Astrocyte of the cerebellum (primary cell): ENCODE measurements around the gene ARHGEF6.

Experiments
- DNase-seq: peaks from one replicate; pipeline ENCODE4 v3.0.0-alpha.2; 2011; ENCODE audit warnings: low read depth
- H3K4me3 ChIP-seq: 2 replicates; pipeline ENCODE4 v1.5.1; 2011; ENCODE audit warnings: mild to moderate bottlenecking, low read depth, low read length, moderate library complexity
- in situ Hi-C: cut with HindIII; loops from 2 replicates; pipeline ENCODE4 v1.10.0; 2017; ENCODE audit warnings: low sequenced_read_pairs
- TF ChIP-seq, protein P1 (sequence below): IDR thresholded peaks from 2 replicates; pipeline ENCODE4 v1.5.1; 2012; ENCODE audit warnings: low read length, low read depth, moderate library complexity, mild to moderate bottlenecking; ENCODE audit errors: missing control alignments

ARHGEF6 gene

DNA sequence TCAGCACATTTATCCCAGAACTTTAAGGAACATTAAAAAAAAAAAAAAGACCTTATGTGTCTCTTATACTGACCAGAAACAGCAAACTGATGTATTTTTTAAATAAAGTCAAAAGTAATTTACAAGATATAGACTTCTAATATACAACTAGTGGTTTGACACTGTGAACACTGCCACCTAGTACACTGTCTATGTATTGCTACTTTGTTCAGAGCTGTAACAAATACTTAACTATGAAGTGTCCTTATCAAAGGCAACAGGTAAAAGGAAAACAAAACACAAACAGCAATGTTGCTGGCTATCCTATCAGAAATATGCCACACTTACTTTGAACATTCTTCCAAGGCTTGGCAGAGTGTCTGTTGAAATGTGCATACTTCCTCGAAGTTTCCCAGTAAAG is 72.4 kb downstream of the ARHGEF6 start:
- in situ Hi-C loops, result no loop called here
- no peak for DNase-seq

DNA sequence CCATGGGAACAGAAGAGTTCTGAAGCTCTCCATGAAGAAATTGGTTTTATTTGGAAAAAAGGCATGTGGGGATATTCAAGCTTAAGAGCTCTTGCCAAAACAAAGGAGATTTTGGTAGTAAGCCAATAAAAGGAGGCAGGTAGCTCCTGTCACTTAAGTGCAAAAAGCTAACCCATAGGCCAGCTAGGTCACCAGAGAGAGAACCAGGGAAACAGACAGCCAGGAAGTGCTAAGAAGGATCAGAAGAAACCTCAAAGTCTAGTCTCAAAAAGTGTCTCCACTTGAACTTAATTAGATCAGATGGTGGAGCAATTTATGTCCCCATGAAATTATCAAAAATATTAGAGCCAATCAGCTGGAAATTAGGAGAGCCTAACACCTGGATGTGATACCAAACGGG is 83.6 kb downstream of the ARHGEF6 start:
- DNase-seq, result no peak
- in situ Hi-C loops, result no loop called here
- H3K4me3 ChIP-seq, result no peak overlapping the region
- TF ChIP-seq, protein P1, sequence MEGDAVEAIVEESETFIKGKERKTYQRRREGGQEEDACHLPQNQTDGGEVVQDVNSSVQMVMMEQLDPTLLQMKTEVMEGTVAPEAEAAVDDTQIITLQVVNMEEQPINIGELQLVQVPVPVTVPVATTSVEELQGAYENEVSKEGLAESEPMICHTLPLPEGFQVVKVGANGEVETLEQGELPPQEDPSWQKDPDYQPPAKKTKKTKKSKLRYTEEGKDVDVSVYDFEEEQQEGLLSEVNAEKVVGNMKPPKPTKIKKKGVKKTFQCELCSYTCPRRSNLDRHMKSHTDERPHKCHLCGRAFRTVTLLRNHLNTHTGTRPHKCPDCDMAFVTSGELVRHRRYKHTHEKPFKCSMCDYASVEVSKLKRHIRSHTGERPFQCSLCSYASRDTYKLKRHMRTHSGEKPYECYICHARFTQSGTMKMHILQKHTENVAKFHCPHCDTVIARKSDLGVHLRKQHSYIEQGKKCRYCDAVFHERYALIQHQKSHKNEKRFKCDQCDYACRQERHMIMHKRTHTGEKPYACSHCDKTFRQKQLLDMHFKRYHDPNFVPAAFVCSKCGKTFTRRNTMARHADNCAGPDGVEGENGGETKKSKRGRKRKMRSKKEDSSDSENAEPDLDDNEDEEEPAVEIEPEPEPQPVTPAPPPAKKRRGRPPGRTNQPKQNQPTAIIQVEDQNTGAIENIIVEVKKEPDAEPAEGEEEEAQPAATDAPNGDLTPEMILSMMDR, result no peak

More for the DNA sequence above, 72.4 kb downstream of the ARHGEF6 start:
- no peak overlapping the region for H3K4me3 ChIP-seq
- TF ChIP-seq, protein P1, result no peak

GRCh38 chrX:136694431-136695087 is 86.2 kb downstream of the ARHGEF6 start:
- DNase-seq, result peak; percentile 24
- TF ChIP-seq, protein P1, result peak; percentile 78
- no peak overlapping the region for H3K4me3 ChIP-seq
- in situ Hi-C loops, result no loop called here

GRCh38 chrX:136692271-136692670 is 88.5 kb downstream of the ARHGEF6 start:
- no peak overlapping the region for H3K4me3 ChIP-seq
- in situ Hi-C loops, result no loop called here
- TF ChIP-seq, protein P1, result no peak
- no peak for DNase-seq

GRCh38 chrX:136691028-136691809 is 89.5 kb downstream of the ARHGEF6 start:
- TF ChIP-seq, protein P1, result no peak
- no peak overlapping the region for H3K4me3 ChIP-seq
- no peak for DNase-seq
- in situ Hi-C loops, result no loop called here

DNA sequence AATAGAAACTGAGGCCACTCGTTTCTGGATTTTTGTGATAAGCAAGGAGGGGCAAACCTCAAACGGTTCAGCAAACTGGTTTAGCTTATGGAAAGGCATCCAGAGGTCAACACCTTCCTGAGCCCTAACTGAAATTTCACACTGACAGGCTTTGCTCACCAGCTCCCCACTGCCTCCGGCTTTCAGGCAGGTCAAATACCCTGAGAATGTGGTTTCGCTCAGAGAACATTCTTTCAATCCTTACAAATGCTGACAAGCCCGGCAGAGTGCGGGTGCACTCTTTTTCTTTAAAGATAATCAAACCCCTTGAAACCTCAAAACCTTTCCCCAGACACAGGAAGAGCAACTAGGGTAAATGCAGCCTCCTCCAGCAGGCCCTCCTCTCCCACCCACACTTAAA is 91.3 kb downstream of the ARHGEF6 start:
- H3K4me3 ChIP-seq, result no peak overlapping the region
- DNase-seq, result peak; percentile 16
- in situ Hi-C loops, result no loop called here
- TF ChIP-seq, protein P1, result no peak
